SH-SY5Y (cell line): ENCODE data around the gene EFCAB8.

ENCODE experiments used
- GATA2 ChIP-seq: IDR thresholded peaks from 2 replicates; pipeline ENCODE4 v1.6.1; 2011; ENCODE audit warnings: mild to moderate bottlenecking, low read depth, low read length
- GATA3 ChIP-seq: IDR thresholded peaks from 2 replicates; pipeline ENCODE4 v1.6.1; 2011; ENCODE audit warnings: low read depth, mild to moderate bottlenecking, low read length, moderate library complexity

- TF ChIP-seq GATA2: no peak
- no peak for TF ChIP-seq GATA3
These were observed 27.2 kb downstream of the EFCAB8 start for GRCh38 chr20:32885952-32886351.
